Activated T-cell treated with anti-CD3 and anti-CD28 coated beads, Interleukin-2, amount 50 U/mL, for 4 hours (primary cell): ENCODE data around the gene TRIM15. TPM values are rescaled to one million over a fixed set of nuclear protein-coding genes. Genes with fewer than 3 reads are reported as not detected.
"Not testable (repeated sequence)": the region's sequence is repeated elsewhere in the genome, so short reads cannot be mapped to it uniquely, and the experiment has no call there.

Experiments used
- ATAC-seq, 2 donors: fragments of 200-7000 bp; cut with Tn5 transposase; one replicate each; pipeline ENCODE4 v1.10.0; 2021
- DNase-seq: peaks from one replicate; pipeline ENCODE4 v3.0.0-alpha.2; 2020
- H3K27me3 Mint-ChIP-seq: one replicate; pipeline ENCODE4 v1.8.0; 2021; ENCODE audit warnings: low read depth, mixed read lengths
- H3K36me3 Mint-ChIP-seq: one replicate; pipeline ENCODE4 v1.8.0; 2022; ENCODE audit warnings: mixed read lengths; ENCODE audit not compliant: insufficient read depth
- H3K4me1 Mint-ChIP-seq: one replicate; pipeline ENCODE4 v1.8.0; 2021; ENCODE audit warnings: low read depth, mixed read lengths
- H3K4me3 Mint-ChIP-seq: one replicate; pipeline ENCODE4 v1.8.0; 2021; ENCODE audit warnings: mild to moderate bottlenecking, moderate library complexity, mixed read lengths
- H3K9me3 Mint-ChIP-seq: one replicate; pipeline ENCODE4 v1.8.0; 2021; ENCODE audit warnings: mixed read lengths
- total RNA-seq, 3 donors: library from RNA; stranded (reverse); gene quantifications; one replicate each; pipeline ENCODE4 v1.2.1, GENCODE V29; 2021

Gene TRIM15
- under 1 TPM in 1 of 3 donors, not detected in 2; 0.15 TPM for total RNA-seq

DNA sequence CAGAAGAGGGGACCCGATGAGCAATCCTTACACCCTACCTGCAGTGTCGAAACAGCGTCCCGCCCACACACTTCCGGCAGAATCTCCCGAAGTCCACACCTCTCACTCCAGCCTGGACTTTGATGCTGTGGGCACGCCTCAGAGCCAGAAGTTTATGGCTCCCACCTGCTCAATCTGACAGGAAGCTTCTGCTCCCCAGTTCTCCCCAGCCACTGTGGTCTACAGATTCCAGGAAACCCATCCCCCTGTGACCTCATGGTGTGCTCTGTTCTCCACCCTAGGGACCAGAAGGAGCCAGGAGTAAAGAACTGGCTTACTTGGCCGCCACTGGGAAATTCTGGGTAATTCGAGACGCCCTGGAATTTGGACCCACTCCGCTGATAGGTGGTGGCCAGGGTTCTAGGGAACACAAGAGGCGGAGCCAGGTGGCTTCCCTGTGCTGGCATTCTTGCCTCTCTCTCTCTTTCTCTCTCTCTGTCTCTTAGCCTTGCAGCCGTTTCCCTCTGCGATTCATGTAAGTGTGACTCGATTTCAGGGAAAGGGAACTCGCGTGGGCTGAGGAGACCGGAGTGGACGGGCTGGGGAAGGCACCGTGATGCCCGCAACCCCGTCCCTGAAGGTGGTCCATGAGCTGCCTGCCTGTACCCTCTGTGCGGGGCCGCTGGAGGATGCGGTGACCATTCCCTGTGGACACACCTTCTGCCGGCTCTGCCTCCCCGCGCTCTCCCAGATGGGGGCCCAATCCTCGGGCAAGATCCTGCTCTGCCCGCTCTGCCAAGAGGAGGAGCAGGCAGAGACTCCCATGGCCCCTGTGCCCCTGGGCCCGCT lies at the start of gene TRIM15:
Gene TRIM15 (plus strand): TSS at position 457 of the 828 bp plus-strand sequence. CDS start 139 bp downstream, at position 596.
- Mint-ChIP-seq H3K9me3 (no peaks in the 10 kb centered on the region), H3K27me3 (peaks cover 19% of the 10 kb centered on the region), H3K4me3 (no peak within 1 kb of the TSS), H3K36me3 (no peaks in the 10 kb centered on the region), H3K4me1 (peaks cover 20% of the 10 kb centered on the region)
- DNase-seq (peak; percentile 25), ATAC-seq (peak; percentile 54 to 75)

GRCh38 chr6:30113841-30114240 lies 49.5 kb upstream of the TRIM15 start:
- Mint-ChIP-seq H3K36me3 (no peaks in the 10 kb centered on the region), H3K27me3 (peaks cover 42% of the 10 kb centered on the region), H3K4me1 (peaks cover 5% of the 10 kb centered on the region), H3K9me3 (no peaks in the 10 kb centered on the region), H3K4me3 (no peak overlapping the region)
- no peak for ATAC-seq
- DNase-seq = no peak

DNA sequence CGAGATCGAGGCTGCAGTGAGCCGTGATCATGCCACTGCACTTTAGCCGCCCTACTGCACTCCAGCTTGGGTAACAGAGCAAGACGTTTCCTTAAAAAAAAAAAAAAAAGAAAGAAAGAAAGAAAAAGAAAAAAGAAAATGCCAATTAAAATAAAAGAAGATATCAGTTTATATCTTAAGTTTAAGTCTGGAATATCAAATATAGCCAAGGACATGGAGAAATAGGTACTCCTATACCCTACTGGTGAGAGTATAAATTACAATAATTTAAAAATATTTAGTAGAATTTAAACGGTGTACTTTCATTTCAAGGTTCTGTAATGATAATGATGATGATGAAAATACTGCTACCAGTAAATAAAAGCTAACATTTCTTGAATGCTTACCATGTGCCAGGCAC lies 46.6 kb upstream of the TRIM15 start:
- peaks cover 24% of the 10 kb centered on the region for H3K27me3 Mint-ChIP-seq
- H3K4me1 Mint-ChIP-seq = peaks cover 5% of the 10 kb centered on the region
- H3K36me3 Mint-ChIP-seq = no peaks in the 10 kb centered on the region
- H3K9me3 Mint-ChIP-seq = no peaks in the 10 kb centered on the region
- no peak overlapping the region for H3K4me3 Mint-ChIP-seq
- ATAC-seq (no peak), DNase-seq (no peak)

- not testable (repeated sequence) for ATAC-seq, H3K9me3 Mint-ChIP-seq, DNase-seq, H3K4me3 Mint-ChIP-seq, H3K36me3 Mint-ChIP-seq, H3K4me1 Mint-ChIP-seq
- H3K27me3 Mint-ChIP-seq = peaks cover 15% of the 10 kb centered on the region
Measured at GRCh38 chr6:30118691-30119090, 44.7 kb upstream of the TRIM15 start.

GRCh38 chr6:30121446-30122366 lies 41.6 kb upstream of the TRIM15 start:
- H3K9me3 Mint-ChIP-seq = no peaks in the 10 kb centered on the region
- H3K4me3 Mint-ChIP-seq = no peak overlapping the region
- H3K36me3 Mint-ChIP-seq = no peaks in the 10 kb centered on the region
- H3K27me3 Mint-ChIP-seq = peaks cover 28% of the 10 kb centered on the region
- H3K4me1 Mint-ChIP-seq = no peaks in the 10 kb centered on the region
- DNase-seq (no peak), ATAC-seq (no peak)

DNA sequence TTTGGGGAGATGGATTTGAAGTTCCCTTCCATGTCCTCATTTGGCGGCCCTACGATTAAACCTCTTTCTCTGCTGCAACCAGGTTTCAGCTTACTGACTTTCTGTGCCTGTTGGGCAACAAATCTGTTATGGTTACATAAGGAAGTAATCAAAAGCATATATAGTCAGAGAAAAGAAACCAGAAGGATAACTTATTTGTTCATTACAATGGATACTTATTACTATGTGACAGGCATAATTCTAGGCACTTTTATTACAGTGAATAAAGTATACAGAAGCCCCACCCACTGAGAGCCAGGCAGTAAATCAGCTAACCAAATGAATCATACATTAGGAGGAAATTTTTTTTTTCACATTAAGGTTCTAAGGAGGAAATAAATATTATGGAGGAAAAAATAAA lies 40.8 kb upstream of the TRIM15 start:
- Mint-ChIP-seq H3K4me1 (no peaks in the 10 kb centered on the region), H3K36me3 (no peaks in the 10 kb centered on the region), H3K4me3 (no peak overlapping the region), H3K9me3 (no peaks in the 10 kb centered on the region), H3K27me3 (peaks cover 32% of the 10 kb centered on the region)
- ATAC-seq = no peak
- no peak for DNase-seq

DNA sequence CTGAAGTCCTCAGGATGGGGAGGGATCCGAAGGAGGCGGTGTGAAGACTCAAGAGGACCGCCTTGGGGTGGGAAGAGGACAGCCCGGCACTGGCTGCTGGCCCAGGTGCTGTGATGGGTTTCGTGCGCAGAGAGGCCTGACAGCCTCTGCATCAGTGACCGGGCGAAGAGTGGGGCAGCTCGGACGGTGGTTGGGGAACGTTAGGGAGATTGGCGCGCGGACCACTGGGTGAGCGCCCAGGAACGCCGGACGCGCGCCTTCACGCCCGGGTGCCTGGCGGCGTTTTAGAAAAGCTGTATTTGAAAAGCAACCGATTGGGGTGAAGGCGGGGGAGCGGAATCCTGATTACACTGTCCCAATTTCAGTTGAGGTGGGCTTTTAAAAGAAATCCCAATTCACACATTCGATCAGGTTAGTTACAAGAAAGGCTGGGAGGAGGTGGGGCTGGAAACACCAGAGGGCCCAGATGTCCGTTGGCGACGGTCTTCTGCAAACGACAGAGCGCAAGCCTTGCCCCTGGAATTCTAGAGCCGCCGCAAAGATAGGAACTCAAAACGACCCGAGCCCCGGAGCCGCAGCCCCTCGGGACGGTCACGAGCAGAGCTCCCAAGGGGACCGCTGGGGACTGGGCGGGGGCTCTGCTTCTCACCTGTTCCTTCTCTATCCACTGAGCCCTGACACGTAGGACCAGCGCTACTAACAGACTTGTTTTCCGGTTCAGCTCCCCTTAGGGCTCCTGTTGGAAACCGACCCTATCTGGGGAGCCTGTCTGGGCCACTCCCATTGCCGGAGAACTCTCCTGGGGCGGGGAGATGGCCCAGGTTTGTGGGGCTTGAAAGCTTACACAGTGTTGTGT lies 35.9 kb upstream of the TRIM15 start:
- H3K4me1 Mint-ChIP-seq = peaks cover 8% of the 10 kb centered on the region
- ATAC-seq = peak in 1 of 2 donors; percentile 32
- no peak for DNase-seq
- H3K27me3 Mint-ChIP-seq = peaks cover 68% of the 10 kb centered on the region
- no peak overlapping the region for H3K4me3 Mint-ChIP-seq
- no peaks in the 10 kb centered on the region for H3K36me3 Mint-ChIP-seq
- no peaks in the 10 kb centered on the region for H3K9me3 Mint-ChIP-seq

- DNase-seq (no peak), ATAC-seq (peak; percentile 55 to 61)
- H3K4me3 Mint-ChIP-seq = no peak overlapping the region
- no peaks in the 10 kb centered on the region for H3K36me3 Mint-ChIP-seq
- peaks cover 8% of the 10 kb centered on the region for H3K4me1 Mint-ChIP-seq
- H3K9me3 Mint-ChIP-seq = no peaks in the 10 kb centered on the region
- H3K27me3 Mint-ChIP-seq = peaks cover 75% of the 10 kb centered on the region
Measured at GRCh38 chr6:30129265-30130178, 33.8 kb upstream of the TRIM15 start.

GRCh38 chr6:30130179-30130679 lies 33.1 kb upstream of the TRIM15 start:
- Mint-ChIP-seq H3K27me3 (peaks cover 72% of the 10 kb centered on the region), H3K4me1 (peaks cover 8% of the 10 kb centered on the region), H3K36me3 (no peaks in the 10 kb centered on the region), H3K4me3 (no peak overlapping the region), H3K9me3 (no peaks in the 10 kb centered on the region)
- ATAC-seq (no peak), DNase-seq (no peak)

DNA sequence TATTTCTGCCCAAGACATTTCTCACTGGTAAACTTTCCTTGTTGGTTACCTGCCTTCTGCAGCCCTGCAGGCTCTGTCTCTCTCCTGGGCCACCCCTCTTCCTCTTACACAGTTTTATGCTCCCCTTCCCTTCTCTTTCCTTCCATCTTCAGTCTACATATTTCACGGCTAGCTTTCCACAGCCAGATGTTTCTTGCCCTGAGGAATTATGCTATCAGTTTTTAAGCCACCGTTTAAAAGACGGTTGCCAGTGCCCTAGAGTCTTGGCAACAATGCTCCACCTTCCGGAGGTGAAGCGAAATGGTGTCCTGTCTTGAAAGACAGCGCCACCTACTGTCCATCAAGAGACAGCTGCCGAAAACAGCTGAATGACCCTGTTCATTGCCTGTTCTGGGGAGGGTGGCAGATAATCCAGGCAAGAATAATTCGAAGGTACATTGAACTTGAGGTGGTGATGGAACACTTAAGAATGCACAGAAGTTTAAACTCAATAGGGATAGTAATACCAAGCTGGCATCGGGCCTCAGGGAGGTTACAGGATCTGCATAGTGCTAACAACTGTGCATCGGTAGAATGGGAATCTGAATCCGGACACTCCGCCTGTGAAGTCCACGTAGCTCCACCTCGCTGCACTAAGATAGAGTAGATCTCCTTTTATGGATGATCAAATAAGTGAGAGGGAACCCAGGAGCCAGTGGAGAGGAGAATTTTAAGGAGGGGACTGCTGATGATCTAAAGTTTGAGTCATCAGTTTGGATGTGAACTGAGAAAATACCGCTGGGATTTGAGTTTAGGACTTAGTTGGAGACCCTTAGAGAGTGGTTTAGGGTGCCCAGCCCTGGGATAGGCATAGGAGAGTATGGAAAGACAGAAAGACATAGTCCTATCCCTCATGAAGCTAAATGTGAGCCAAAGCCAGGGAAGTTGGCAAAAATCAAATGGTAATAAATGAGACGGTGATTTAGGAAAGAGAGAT lies 32.2 kb upstream of the TRIM15 start:
- Mint-ChIP-seq H3K36me3 (no peaks in the 10 kb centered on the region), H3K9me3 (no peaks in the 10 kb centered on the region), H3K4me3 (no peak overlapping the region), H3K27me3 (peaks cover 66% of the 10 kb centered on the region), H3K4me1 (peaks cover 8% of the 10 kb centered on the region)
- DNase-seq (peak; percentile 55), ATAC-seq (peak; percentile 88 to 93)

GRCh38 chr6:30131947-30132497 lies 31.3 kb upstream of the TRIM15 start:
- ATAC-seq (no peak), DNase-seq (no peak)
- no peaks in the 10 kb centered on the region for H3K36me3 Mint-ChIP-seq
- no peaks in the 10 kb centered on the region for H3K9me3 Mint-ChIP-seq
- peaks cover 60% of the 10 kb centered on the region for H3K27me3 Mint-ChIP-seq
- no peak overlapping the region for H3K4me3 Mint-ChIP-seq
- H3K4me1 Mint-ChIP-seq = peaks cover 8% of the 10 kb centered on the region

DNA sequence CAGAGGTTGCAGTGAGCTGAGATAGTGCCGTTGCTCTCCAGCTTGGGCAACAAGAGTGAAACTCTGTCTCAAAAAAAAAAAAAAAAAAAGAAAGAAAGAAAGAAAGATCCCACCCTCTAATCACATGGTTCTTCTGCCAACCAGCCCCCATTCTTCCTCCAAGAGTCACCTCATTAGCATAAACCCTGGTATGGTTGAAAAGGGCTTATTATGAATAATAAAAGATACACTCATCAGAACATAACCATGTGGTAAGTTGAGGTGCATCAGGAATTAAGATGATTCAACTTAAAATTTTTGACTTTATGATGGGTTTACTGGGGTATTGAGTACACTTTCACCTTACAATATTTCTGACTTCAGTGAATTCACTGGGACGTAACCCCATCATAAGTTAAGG lies 28.2 kb upstream of the TRIM15 start:
- DNase-seq = no peak
- H3K27me3 Mint-ChIP-seq = peaks cover 43% of the 10 kb centered on the region

More for the DNA sequence above, 28.2 kb upstream of the TRIM15 start:
- no peak overlapping the region for H3K4me3 Mint-ChIP-seq
- H3K4me1 Mint-ChIP-seq = peaks cover 7% of the 10 kb centered on the region
- no peaks in the 10 kb centered on the region for H3K9me3 Mint-ChIP-seq
- H3K36me3 Mint-ChIP-seq = no peaks in the 10 kb centered on the region
- no peak for ATAC-seq
